GOT3 (cell line): ENCODE measurements around the gene MCC.
"Not testable (repeated sequence)": the region's sequence is repeated elsewhere in the genome, so short reads cannot be mapped to it uniquely, and the experiment has no call there.

Source experiments
- DNase-seq: peaks from one replicate; lab custom pipeline; 2025; ENCODE audit warnings: mixed read lengths; lab: John Stamatoyannopoulos, UW

MCC gene

GRCh38 chr5:113425909-113426308 lies 62.3 kb downstream of the MCC start:
- no peak for DNase-seq

DNA sequence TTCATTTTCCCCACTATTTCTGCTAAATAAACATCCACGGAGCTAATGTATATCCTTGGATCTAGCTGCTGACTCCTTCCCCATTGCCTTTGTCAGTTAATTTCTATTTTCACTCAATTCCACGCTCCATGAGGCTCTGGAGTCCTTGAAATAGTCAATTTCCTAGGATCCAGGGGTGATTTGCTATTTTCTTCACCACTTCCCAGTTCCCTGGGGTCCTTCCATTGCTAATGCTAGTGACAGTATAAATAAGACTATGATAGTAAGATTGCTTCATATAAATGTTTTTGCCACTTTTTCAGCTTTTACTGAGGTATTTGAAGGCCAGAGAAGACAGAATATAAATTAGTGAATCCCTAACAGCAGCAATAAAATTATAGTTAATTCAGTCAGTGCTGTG lies 66.6 kb downstream of the MCC start:
- DNase-seq: no peak

DNA sequence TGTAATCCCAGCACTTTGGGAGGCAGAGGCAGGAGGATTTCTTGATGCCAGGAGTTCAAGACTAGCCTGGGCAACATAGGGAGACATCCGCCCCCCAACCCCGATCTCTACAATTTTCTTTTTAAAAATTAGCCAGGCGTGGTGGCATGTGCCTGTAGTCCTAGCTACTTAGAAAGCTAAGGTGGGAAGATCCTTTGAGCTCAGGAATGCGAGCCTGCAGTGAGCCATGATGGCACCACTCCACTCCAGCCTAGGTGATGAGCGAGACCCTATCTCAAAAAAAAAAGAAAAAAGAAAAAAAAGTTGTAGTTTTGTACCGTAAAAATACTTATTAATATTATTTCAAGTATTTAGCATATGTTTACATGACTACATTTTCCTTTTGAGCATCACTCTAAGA lies 82.7 kb downstream of the MCC start:
- DNase-seq: no peak

DNA sequence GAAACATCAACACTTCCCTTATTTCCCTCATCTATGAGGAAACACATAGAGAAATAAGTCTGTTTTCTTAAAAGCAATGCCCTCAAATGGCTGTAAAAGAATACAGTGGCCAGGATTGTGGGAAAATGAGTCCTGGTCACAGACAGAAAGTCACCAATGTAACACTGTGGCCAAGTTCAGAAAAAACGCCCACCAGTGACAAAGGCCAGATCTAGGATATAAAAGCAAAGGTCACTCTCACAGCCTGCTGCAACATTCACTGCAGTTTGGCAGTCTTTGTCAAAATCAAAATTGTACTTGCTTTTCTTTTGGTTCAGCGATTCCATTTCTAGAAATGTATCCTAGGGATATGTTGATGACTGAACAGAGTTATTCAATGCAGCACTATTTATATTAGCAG lies 84.0 kb downstream of the MCC start:
- DNase-seq: no peak

DNA sequence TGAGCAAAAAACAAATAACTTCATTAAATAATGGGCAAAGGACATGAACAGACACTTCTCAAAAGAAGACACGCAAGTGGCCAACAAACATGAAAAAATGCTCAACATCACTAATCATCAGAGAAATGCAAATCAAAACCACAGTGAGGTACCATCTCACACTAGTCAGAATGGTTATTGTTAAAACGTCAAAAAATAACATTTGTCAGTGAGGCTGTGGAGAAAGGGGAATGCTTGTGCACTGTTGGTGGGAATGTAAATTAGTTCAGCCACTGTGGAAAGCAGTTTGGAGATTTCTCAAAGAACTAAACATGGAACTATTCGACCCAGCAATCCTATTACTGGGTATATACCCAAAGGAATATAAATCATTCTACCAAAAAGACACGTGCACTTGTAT lies 90.3 kb downstream of the MCC start:
- DNase-seq: not testable (repeated sequence)

GRCh38 chr5:113397046-113397445 lies 91.2 kb downstream of the MCC start:
- no peak for DNase-seq

DNA sequence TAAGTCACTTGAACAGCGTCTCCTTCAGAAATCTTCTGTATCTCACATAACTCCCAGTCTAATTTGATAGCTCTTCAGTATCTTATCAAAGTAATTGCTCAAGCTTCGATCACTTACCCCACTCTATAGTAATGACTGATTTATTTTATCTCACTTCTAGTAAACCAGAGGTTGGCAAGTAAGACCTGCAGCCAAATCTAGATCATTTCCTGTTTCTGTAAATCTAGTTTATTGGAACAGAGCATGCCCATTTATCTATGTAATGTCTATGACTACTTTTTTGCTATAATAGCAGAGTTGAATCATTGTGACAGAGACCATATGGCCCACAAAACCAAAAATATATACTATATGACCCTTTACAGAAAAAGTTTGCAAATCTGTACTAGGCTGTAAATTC lies 93.6 kb downstream of the MCC start:
- no peak for DNase-seq

DNA sequence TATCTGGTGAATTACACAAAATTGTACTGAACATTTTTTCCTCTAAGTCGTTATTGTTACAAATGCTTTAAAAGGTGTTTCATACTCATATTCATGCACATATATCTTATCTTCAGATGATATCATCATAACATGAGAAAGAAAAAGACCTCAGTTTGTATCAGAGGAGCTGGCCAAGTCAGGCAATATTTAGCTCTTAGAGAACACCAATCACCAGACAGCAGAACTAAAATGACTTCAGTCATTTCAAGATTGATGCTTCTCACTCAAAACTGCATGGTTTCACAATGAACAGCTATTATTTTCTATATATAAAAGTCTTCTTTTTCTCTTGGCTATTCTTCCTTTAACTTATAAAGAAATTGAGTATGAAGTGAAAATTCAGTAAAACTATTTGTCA lies 98.0 kb downstream of the MCC start:
- DNase-seq: no peak

DNA sequence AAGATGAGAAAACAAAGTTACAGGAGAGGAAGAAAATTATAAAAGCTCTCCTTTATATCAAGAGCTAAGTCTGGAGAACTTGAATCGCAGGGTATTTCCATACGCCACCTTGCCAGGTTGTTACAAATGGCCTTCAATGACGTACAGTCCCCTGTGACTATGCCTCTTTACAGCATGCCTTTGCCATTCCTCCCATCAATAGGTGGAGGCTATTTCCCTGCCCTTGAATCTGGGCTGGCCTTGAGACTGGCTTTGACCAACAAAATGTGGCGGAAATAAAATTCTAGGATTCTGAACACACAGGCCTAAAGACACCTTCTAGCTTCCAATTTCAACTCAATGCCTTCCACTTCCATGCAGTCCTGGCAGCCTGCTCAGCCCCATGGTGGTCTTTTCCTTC lies 99.1 kb downstream of the MCC start:
- no peak for DNase-seq

DNA sequence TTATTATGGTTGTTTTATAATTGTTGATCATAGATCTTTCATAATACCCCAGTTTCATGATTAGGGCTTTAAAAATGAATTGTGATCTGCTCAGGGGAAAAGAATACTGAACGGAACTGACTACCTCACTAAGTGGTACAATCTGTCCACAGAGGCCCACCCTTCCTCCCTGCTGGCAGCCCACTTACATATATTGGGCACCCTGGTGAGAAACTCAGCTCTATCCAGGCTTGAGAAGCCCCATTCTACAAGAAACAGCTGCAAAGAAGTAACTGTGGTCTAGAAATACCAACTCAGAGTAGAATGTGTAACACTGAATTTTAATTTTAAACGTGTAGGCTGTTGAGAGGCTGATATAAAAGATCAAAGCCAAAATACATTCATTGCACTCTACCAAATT lies 100.4 kb downstream of the MCC start:
- no peak for DNase-seq

GRCh38 chr5:113384782-113385285 lies 103.4 kb downstream of the MCC start:
- no peak for DNase-seq

- no peak for DNase-seq
Observed at GRCh38 chr5:113382731-113383130, 105.5 kb downstream of the MCC start.

GRCh38 chr5:113381791-113382190 lies 106.5 kb downstream of the MCC start:
- no peak for DNase-seq

- DNase-seq: no peak
Observed at GRCh38 chr5:113380807-113381326, 107.4 kb downstream of the MCC start.

DNA sequence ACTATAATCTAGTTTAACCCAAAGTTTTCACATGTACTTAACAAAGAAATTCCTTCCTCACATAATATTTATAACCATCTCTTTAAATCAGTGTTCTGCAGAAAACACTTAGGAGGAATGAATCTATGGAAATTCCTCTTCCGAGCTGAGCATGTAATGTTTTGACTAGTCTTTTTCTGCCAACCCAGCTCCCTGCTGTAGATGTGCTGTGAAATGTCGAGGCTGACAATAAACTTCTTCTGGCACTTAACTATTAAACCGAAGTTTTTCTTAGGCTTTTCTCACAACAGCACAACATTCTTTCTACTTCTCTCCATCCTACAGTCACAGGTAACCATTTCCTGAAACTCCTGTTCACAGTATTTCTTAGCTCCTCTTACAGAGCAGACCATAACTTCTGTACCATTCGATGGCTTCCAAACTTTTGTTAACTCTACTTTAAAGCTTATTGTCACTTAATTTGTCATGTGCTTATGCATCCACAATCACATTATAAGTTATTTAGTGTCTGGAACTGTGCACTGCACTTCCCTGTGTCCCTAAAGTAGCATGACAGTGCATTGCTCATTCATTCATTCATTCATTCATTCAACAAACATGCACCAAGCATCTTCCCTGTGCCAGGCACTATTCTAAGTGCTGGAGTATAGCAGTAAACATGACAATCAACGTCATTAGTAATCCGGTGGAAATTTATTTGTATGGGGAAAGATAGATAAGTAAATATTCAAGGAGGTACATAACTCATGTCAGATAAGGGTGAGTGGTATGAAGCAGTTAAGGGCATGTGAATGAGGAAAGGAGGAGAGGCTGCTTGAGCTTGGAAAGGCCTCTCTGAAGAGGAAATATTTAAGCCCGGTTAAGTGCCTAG lies 108.1 kb downstream of the MCC start:
- DNase-seq: no peak

DNA sequence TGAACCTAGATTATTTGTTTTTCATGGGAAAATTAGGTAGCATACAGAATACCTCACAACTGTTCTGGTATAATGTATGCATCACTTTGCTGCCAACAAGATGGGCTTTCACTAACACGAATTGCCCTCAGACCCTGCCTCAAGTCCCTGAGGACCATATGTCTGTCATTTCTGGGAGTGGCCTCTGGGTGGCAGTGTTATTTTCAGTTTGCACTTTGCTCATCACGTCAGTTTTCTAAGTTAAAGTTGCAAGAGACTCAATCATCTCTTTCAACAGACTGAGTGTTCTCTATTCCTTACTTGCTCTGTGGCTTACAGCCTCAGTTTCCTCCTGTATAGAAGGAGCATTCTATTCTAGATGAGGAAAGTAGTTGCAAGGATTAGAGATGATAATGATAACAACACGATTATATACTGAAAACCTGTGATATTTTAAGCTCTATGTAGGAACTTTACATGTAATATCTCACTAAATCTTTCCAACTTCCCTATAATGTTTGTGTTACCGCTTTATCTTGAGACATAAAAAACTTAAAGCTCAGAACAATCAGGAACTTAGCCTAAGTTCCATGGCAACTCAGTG lies 109.2 kb downstream of the MCC start:
- DNase-seq: no peak

DNA sequence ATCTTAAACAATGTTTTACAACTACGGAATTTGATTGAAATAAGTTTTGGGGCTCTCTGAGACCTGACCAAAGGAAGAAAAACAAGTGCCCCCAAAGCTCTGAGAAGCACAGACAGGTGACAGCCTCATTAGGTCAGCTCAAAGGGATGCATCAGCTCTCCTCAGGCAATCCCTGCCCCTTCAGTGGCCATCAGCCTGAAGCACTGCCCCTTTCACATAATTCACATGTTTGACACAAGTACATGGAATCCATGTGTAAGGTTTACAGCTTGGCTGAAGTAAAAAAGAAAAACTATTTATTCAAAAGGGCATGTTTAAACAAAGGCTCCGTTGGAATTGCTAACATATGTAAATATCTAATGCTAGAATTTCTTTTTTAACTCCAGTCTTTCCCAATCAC lies 109.7 kb downstream of the MCC start:
- DNase-seq: no peak

- no peak for DNase-seq
Observed at GRCh38 chr5:113378081-113378480, 110.2 kb downstream of the MCC start.

DNA sequence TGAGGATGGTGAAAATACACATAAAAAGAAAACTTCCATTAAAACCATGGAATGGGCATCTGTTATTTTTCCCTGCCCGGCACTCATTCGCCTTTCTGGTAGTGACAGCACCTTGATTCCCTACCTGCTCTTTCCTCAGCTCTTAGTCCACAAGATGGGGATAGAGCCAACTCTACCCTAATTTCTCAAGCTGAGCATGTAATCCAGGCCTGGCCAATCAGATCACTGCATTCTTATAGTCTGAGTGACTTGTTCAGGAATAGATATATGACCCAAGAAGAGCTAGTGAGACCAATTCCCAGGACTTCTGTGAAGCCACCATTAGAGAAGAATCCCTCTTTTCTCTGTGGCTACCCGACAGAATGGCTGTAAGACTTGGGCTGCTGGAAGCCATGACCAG lies 111.6 kb downstream of the MCC start:
- DNase-seq: no peak

DNA sequence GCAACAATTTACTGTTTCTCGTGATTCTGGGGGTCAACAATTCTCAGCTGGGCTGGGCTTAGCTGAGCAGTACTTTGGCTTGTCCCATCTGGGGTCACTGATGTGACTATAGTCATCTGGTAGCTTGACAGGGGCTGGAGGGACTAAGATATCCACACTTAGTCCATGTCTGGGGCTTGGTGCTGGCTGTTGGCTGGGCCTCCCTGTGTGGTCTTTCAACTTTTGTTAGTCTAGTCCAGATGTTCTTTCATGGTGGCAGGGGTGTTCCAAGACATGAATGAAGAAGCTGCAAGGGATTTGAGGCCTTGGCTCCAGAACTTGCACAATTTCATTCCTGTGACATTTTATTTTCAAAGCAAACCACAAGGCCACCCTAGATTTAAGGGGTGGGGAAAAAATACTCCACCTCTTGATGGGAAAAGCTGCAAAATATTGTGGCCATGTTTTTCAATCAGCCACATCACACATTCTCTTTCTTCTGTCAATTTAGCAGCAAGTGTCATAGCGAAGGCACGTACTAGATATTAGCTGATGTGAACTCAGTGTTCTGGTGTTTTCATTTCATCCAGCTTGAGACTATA lies 112.7 kb downstream of the MCC start:
- no peak for DNase-seq

- DNase-seq: no peak
Observed at GRCh38 chr5:113373426-113373825, 114.8 kb downstream of the MCC start.

DNA sequence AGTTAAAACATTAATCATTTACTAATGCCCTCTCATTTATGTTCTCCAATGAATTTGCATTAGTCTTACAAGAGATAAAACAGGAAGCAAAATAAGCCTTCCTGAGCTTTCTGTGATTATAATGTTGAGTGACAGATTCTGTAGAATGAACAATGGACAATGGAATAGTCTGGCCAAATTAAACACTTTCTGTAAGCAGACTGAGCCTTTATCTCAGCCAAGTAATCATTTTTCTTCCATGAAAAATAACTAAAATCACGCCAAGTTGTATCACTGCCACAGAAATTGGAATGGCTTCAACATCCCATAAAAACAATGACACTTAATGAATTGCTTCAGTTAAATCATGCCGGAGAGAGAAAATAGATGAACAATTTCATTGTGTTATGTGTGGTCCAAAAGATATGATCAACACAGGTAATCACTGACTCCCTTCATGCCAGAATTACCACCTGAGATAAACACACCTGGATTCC lies 116.5 kb downstream of the MCC start:
- DNase-seq: no peak

DNA sequence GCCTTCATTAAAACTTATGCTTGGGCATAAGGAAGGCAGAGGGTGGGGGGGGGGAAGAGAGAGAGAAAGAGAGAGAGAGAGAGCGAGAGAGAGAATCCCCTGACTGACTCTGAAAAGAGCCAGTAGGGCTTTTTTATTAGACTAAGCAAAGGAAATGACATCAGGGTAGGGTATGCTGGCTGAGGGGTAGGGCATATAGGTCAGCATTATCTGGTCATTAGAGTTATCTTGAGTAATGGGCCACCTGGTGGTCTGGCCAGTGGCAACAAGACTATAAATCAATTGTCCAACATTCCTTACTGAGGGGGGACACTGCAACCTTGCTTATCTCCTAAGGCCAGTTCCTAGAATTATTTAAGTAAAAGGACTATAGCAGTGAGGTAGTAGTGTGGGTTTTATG lies 120.7 kb downstream of the MCC start:
- DNase-seq: no peak
